Measurements from ENCODE around the gene IRF2BPL.
"Not testable (repeated sequence)": the region's sequence is repeated elsewhere in the genome, so short reads cannot be mapped to it uniquely, and the experiment has no call there.

The IRF2BPL gene

DNA sequence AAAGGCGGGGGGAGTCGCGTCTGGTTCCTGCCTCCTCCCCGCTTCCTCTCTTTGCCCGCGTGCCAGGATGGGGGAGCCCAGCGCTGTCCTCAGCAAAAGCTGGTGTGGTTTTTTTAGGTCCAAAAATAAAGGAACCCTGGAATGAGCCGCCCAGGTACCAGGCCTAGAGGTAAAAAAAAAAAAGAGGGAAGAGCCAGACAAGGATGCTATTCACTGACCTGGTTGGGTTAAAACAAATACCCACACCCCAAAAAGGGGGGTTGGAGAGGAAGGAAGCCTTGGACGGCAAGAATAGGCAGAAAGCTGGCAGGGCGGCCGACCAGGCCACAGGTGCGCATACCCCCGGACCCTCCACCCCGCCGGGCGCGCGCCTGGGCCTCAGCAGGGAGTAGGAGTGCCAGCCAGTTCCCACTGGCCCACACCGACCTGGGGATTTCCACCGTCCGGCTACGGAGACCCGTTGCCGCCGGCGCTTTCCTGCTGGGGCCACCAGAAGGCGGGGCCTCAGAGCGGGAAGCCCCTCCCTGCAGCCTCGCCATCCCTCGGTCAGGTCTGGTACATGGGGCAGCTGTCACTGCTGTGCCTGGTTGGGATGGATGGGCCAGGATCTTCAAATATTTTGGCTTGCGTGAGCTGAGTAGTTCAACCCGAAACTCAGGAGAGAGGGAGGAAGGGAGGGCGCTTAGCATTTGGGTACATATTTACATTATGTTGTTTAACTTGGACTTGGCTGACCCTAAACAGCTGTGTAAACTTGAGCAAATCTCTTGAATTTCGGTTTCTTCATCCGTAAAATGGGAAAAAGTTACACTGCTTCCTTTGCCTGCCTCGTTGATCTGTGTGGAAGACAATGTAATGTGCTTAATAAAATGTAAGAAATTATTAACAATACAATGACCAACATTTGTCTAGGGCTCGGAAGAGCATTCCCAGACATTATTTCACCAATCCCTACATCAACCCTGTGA is 5.4 kb upstream of the IRF2BPL start:
- DNase-seq = peak; percentile 88 to 89

DNA sequence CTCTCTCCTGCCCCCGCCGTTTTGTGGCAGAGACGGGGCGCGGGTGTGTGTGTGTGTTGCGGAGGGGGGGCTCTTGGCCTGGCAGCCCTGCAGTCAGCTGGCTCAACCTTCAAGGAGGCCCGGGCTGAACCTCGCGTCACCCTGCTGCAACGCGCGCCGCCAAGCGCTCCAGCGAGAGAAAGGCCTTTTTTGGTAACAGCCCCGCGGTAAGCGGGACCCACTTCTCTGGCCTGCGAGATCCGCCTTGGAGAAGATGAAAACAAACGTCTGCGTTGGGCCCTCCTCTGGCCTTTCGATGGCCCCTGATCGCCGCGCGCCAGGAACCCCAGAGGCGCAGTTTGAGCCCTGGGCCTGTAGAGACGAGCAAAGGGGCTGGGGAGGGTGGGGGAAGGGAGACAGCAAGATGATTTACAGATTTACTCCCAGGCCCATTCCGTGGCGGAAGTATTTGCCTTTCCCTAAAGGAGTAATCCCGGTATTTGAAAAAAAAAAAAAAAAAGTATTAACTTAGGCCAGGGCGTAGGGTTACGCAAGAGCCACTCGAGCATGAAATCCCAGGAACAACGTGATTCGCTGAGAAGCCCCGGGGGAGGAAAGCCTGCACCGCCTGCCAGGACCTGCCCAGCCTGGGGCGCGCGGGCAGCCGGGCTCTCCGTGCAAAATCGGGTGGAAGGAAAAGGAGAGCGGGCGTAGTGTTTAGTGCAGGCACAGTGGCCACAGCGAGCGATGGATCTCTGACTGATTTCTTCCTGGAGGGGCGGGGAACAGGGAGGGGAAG is 4.5 kb upstream of the IRF2BPL start:
- peak; percentile 82 to 83 for DNase-seq

GRCh38 chr14:77032491-77032843 is 4.0 kb upstream of the IRF2BPL start:
- DNase-seq = no peak

- peak in 1 of 2 donors; percentile 24 for DNase-seq
These were observed 3.4 kb upstream of the IRF2BPL start for GRCh38 chr14:77031759-77032490.

- peak; percentile 70 to 71 for DNase-seq
These were observed 747 bp downstream of the IRF2BPL start for GRCh38 chr14:77027538-77028383.

GRCh38 chr14:77026930-77027537 is 1.5 kb downstream of the IRF2BPL start:
- DNase-seq = peak; percentile 61 to 63

DNA sequence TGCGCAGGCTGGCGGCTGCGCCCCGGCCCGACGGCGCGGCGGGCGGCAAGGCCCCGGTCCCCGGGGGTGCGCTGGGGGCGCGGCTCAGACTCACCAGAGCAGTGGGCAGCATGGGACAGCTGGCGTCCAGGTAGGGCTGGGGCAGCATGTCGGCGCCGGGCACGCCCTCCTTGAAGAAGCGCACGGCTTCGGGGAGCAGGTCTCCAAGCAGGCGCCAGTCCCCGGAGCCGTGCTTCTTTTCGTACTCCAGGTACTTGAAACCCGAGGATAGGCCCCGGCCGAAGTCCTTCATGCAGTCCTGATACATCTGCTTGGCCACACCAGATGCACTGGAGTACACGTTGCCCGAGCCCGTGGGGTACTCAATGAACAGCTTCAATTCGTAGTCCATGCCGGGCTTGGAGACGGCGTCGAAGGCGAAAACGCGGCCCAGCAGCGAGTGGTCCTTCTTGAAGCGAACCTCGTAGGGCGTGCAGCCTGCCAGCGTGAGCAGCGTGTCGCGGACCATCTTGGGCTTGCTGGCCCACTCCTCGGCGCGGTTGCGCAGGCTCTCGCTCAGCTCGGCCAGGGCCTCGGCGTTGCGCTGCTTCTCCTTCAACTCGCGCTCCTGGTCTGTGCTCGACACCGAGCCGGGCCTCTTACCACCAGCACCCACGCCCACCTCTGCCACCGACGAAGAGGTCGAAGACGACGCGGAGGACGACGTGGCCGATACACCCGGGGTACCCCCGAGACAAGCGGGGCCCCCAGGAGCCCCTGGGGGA is 2.2 kb downstream of the IRF2BPL start:
- DNase-seq = no peak

DNA sequence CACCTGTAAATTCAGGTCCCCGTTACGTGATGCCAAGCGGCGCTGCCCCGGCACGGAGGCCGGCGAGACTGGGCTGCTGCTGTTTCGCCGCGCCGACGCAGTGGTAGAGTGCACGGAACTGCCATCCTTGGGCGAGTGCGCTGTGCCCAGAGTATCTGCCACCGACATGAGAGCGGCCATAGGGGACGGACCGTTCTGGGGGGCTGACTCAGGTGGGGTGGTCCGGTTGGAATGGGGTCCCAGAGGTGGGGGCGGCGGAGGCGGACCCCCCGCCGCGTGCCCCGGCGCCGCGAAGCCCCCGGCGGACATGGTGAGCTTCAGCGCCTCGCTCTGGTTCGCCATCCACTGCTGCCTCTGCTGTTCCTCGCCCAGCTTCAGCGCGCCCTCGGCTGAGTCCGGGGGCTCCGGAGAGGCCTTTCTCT is 2.8 kb downstream of the IRF2BPL start:
- no peak for DNase-seq

DNA sequence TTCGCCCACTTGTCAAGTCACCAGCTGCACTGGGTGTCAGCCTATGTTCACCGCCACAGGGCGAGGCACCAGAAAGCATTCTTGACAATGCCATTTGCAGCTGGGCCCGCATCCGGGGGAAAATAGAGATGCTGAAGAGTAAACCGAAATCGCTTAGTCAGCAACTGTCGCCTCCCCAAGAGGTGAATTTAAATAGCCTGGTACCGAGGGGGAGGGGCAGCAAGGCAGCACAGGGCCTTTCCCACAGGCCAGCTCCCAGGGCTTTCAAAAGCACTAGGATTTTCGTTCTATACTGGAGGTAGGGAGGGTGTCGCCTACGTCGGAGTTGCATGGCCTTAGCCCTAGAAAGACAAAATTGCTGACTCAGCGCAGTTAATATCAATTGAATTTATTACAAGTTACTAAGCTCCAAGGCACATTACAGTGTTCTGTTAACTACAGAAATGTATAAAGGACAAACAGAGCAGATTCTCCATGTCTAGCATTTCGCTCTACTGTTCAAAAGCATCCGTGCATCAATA is 4.3 kb downstream of the IRF2BPL start:
- peak; percentile 60 to 72 for DNase-seq

- DNase-seq = no peak
These were observed 5.2 kb downstream of the IRF2BPL start for GRCh38 chr14:77023001-77023996.

DNA sequence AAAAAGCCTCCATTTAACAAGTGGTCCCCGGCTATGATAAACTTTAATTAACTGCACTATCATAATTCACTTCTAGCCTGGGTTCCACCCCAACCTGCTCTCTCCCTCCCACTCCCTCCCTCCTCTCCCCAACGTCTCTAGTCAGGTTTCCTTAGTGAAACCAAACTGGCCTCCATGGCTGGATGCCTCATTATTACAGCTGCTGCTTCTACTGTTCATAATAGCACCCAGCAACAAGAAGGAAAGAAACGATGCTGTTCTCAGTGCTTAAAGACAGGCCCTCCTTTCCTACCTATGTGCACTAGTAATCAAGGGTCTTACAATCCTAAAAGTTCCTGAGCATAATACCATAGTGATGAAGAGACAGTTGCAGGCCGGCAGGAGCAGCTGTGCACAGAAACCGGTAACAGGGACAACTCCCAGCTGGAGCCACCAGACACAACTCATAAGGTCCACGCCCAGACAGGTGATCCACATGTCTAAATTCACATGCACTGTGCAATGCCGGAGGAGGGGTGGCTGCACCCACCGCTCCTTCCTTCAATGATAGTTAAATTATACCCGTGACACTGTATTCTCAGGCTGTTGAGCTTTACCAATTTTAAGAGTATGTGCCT is 6.2 kb downstream of the IRF2BPL start:
- no peak for DNase-seq

GRCh38 chr14:77021424-77021823 is 7.1 kb downstream of the IRF2BPL start:
- not testable (repeated sequence) for DNase-seq

DNA sequence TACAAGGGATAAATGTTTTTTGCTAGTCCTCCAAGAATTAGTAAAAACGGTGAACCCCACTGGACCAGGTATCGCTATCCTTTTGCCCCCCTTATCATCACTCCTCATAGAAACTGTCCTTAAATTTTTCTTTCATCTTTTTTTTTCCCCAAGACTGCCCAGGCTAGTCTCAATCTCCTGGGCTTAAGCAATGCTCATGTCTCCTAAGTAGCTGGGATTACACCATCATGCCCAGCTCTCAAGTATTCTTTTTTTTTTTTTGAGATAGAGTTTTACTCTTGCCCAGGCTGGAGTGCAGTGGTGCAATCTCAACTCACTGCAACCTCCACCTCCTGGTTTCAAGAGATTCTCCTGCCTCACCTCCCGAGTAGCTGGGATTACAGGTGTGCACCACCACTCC is 9.7 kb downstream of the IRF2BPL start:
- DNase-seq = no peak

GRCh38 chr14:77017666-77018065 is 10.8 kb downstream of the IRF2BPL start:
- DNase-seq = no peak

DNA sequence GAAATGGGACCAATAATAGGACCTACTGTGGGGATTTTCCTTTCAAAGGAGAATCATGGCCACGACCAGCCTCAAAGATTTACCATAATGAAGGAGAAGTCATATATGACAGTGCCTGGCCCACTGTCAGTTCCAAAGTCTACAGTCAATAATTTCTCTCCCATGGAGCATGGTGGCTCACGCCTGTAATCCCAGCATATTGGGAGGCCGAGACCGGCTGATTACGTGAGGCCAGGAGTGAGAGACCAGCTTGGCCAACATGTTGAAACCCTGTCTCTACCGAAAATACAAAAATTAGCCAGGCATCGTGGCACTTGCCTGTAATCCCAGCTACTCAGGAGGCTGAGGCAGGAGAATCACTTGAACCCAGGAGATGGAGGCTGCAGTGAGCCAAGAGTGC is 13.8 kb downstream of the IRF2BPL start:
- DNase-seq = no peak

- no peak for DNase-seq
These were observed 14.4 kb downstream of the IRF2BPL start for GRCh38 chr14:77014004-77014604.

- no peak for DNase-seq
These were observed 16.2 kb downstream of the IRF2BPL start for GRCh38 chr14:77012193-77012765.

- DNase-seq = peak in 1 of 2 donors; percentile 18
These were observed 17.3 kb downstream of the IRF2BPL start for GRCh38 chr14:77011245-77011644.
